Left cardiac atrium (tissue), 4 donors: Measurements from ENCODE around the gene PLCB2. TPM values are rescaled to one million over a fixed set of nuclear protein-coding genes. Genes with fewer than 3 reads are reported as not detected.

Source experiments
- ATAC-seq, 2 donors: fragments of 200-7000 bp; cut with Tn5 transposase; one replicate each; pipeline ENCODE4 v1.9.1; 2020; ENCODE audit warnings: mild to moderate bottlenecking in 2 of 2, moderate library complexity in 2 of 2
- DNase-seq: peaks from one replicate; pipeline ENCODE4 v3.0.0-alpha.2; 2020
- intact Hi-C, 2 donors: fragments of 100-400 bp; cut with DNase I; formaldehyde crosslinking; loops; one replicate each; pipeline versions ENCODE4 v1.14.1 to v1.15.1; 2022 to 2023
- total RNA-seq, 2 donors: library from RNA; stranded (reverse); fragmentation: NEBNext Ultra II Directional; extraction: Animal tissue kit (Norgen Biotek cat#: 25700); gene quantifications; one replicate each; pipeline ENCODE4 v1.2.1, GENCODE V29; 2021
- donor health status: DM: no; HTN: yes; CAD: no.
- donor health status: DM: no; HTN: yes; CAD: no; lungs with severe emphysema.
- donor health status: DM: yes; HTN: yes; CAD: no.
- donor health status: Dilated cardiomyopathy.

Gene PLCB2
- total RNA-seq, 2 donors from 2014 or later: 8.4 to 13.5 TPM

DNA sequence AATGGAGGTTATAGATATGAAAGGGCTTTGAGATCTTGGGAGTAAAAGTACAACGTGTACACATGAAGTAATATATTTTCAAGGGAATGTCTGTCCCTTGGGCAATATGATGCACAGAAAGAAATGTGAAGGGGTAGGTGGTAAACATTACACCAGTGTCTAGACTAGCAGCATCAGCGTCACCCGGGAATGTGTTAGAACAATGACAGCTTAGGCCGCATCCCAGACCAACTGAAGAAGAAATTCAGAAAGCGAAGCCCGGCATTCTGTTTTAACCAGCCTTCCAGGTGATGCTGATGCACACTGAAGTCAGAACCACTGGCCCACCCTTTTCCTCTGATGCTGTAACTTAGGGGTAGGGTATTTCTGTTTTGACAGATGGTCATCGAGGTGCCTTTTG, 22.1 kb upstream of the PLCB2 start:
- ATAC-seq: no peak
- intact Hi-C loops: no loop called here
- no peak for DNase-seq

DNA sequence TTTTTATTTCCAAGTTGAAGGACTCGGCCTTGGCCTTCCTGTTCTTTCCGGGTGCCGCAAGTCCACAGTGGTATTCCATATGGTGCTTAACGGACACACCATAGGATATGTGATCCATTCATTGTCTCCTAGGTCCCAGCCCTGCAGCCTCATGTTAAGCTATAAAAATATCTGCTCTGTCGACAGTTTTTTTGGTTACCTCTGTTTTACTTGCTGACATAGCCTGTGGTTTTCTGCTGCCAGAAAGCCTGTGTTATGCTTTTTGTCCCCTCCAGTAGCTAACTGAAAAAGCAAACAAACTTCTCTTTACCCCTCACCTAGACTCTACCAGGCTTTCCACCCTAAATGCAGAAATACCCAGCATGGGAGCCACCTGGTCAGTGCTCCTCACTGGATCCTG, 21.0 kb upstream of the PLCB2 start:
- no peak for DNase-seq
- intact Hi-C loops: no loop called here

DNA sequence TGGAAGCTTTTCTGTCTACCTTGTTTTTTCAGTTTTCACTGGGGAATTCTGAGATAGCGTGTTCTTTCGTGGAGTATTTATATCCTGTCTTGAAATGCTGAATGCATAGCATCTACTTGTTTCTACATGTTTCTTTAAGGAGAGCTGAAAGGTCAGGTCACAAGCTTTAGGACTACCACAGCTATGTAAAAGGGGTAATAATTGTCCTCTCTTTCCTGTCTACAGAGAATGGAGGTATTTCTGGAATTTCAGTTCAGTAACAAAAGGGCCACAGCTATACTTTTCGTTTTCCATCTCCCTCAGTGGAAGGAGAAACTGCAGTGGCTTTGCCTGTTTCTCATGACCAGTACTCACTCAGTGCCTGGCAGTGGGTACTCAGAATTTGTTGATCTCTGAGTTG, 20.4 kb upstream of the PLCB2 start:
- intact Hi-C loops: no loop called here
- ATAC-seq: no peak
- no peak for DNase-seq

More for the DNA sequence above, 21.0 kb upstream of the PLCB2 start:
- no peak for ATAC-seq

DNA sequence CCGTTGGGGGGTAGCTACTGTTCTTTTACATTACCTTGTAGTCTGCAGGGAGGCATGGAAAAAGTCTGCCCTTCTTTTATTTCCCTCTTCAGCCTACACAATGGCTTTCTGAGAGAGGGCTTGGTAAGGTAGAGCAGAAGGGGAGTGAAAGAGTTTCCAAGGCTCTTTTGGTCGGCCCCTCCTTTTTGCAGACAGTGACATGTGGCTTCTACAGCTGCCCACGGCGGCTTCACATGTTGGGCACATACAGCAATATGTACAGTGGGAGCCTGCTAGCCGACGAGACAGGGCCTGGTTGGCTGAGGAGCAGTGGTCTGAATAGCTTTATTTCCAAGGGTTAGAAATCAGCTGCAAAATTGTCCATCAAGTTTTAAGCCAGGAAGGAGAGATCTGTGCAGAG, 19.7 kb upstream of the PLCB2 start:
- ATAC-seq (no peak), DNase-seq (no peak)
- intact Hi-C loops: no loop called here

DNA sequence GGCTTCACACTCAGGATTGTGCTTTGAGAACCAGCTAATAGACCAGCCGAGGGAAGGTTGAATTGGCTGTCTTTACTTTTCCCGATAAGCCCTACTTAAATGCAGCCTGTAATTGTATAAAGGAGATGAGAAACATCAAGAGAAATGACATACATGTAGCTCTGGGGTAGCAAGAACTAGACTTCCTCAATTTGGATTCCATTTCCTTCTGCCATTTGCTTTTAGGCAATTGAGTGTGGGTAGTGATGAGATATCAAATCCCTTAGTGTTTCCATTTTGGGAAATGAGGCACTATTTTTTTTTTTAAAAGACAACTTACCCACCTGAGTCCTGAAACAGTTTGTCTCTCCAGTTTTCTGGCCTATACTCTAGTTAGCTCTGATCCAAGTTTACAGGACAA, 18.0 kb upstream of the PLCB2 start:
- intact Hi-C loops: no loop called here
- no peak for DNase-seq
- ATAC-seq: no peak

DNA sequence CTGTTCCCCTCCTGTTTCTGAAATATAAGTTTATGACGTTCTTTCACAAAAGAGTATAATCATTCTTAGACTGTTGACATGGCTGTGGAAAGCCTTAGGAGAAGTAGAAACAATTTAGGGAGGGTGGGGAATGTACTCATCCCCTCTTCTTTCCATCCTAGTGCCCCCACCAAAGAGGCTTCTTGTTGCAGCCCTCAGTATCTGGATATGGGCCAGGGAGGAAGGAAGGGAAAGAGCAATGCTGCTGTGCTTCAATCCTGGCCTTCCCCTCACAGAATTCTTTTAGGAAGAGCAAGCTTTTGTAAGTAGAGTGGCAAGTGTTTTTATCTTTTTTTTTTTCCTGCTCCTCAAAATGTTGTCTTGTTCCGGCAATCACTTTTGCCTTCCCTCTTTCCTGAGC, 17.5 kb upstream of the PLCB2 start:
- intact Hi-C loops: no loop called here
- DNase-seq: no peak
- ATAC-seq: no peak

DNA sequence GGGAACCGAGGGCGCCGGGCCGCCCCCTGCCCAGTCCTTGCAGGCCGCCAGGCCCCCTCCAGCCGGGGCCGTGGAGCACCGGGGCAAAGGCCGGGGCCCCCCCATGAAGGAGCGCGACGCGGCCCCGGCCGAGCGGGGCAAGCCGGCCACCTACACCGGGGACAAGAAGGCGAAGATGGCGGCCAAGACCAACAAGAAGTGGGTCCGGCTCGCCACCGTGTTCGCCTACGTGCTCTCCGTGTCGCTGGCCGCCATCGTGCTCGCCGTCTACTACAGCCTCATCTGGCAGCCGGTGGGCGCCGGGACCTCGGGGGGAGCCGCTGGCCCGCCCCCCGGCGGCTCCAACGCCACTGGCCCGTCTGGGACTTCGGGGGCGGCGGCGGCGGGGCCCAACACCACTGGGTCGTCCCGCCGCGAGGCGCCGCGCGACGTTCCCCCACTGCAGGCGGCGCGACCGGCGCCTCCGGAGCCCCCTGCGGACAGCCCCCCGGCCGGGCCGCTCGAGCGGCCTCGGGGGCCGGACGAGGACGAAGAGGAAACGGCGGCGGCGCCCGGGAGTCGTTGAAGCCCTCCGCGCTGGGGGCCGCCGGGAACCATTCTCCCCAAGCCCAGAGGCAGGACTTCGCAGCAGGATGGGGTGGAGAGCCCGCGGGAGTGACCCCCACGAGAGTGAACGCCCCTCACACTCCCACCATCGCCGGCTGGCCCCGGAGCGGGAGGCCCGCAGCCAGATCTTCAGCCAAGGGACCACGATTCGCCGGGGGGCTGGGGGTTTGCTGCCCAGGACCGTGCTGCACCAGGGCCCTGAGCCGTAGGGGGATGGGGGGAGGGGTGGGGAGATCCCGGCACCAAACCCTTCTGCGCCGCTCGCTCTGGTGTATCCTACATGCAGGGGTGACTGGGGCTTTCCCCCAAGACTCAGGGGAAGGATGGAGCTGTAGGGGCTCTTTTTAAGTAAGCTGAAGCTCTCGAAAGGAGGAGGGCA, 16.5 kb upstream of the PLCB2 start:
- DNase-seq: peak; percentile 52
- peak; percentile 2 to 6 for ATAC-seq
- intact Hi-C loops: loop anchor here in 1 of 2 donors (5.0 kb wide), 1 partner anchor 98 kb away; no protein-coding TSS in a partner anchor

DNA sequence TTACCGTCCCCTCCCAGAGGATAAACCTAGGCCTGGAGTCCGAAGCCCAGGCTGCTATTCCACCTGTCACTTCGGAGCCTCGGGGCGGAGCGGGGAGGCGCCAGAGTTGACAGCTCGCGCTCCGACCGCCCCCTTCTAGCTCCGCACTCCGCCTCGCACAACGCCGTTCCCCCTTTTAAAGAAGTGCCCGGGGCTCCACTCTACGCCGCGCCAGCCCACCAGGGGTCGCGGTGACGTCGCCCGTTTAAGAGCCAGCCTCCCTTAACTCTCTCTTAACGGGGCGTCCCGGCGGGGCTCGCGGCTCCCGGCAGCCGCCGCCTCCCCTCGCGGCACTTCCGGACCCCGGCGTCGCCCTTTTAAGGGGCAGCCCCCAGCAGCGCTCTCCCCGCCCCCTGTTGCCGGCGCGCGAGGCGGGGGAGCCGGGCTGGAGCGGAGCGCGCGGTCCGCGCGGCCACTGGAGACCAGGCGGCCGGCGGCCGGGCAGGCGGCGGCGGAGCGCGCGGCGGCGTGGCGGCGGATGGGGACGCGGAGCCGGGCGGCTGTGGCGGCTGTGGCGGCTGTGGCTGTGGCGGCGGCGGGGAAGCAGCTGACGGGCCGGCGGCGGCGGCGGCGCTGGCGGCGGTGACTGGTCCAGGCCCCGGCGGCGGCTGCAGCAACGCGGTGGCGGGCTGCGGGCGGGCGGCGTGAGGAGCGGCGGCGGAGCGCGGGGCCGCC, 15.7 kb upstream of the PLCB2 start, which contains the start of gene INAFM2:
Gene INAFM2 (plus strand): TSS at position 454 of the 714 bp plus-strand sequence. CDS start 364 bp downstream, outside the sequence.
- ATAC-seq (peak; percentile 89 to 90), DNase-seq (peak; percentile 94)
- intact Hi-C loops: loop anchor here in 1 of 2 donors (5.0 kb wide), 1 partner anchor 99 kb away; no protein-coding TSS in a partner anchor

DNA sequence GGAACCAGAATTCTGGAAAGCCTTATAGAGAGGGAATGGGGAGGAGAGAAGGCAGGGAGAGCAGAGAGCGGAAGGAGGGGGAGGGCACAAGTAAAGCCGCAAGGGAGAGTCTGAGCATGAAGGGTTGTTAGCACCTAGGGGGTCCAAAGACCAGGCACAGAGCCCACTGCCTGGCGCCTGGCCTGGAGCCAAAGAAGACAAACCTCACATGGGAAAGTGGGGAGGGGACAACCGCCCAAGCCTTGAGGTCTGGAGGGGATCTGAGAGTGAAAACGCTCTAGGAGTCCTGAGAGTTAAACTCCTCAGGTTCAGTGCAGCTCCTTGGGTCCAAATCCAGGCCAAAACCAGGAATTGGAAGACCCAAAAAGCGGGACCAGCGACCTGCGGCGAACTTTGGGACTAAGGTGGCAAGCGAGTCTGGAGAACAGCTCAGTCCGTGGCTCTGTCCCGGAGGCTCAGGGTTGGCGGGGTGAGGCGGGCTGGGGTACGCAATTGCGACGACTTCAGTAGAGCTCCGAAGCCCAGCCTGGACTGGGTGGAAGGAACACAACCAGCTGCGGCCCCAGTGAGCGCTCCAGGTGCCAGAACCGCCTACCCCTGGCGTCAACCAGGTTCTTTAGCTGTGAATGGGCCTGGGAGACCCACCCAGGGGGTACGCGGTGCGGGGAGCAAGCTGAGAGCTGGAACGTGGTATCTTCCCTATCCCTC, 14.9 kb upstream of the PLCB2 start:
- DNase-seq (peak; percentile 47), ATAC-seq (no peak)
- intact Hi-C loops: loop anchor here in 1 of 2 donors (5.0 kb wide), 1 partner anchor 100 kb away; no protein-coding TSS in a partner anchor

DNA sequence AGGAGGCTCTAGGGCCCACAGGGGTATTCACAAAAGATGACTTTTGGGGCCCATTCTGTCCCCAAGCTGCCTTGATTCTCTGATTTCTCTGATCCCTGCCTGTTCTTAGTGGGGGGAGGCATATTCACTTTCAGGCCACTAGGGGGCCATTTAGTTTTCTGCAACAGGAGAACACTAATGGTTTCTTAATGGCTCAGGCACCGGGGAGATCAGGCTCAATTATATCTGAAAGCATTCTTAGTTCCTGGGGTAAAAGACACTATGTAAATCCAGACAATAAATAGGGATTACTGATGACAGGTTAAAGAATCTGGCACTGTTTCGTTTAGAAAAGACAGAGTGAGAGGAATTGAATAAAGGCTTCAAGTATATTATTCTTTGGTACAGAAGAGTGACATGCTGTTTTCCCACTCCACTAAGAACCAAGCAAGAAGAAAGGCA, 13.2 kb upstream of the PLCB2 start:
- intact Hi-C loops: loop anchor here in 1 of 2 donors (5.0 kb wide), 1 partner anchor 101 kb away; no protein-coding TSS in a partner anchor
- peak in 1 of 2 donors; percentile 7 for ATAC-seq
- DNase-seq: no peak

DNA sequence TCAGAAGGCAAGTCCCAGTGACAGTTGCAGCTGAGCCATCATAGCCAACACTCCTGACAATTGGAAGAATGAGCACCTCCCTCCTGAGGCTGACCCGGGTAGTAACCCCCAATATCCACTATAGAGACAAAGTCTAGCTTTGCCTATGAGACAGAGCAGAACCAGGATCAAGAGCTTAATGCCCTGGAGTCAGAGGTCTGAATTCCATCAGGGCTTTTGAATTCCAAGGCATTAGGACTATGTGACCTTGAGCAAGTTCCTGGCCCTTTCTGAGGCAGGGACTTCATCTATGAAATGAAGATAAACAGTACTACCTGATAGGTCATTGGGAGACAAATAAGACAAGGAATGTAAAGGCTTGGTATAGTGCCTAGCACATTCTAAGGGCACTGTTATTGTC, 12.7 kb upstream of the PLCB2 start:
- intact Hi-C loops: loop anchor here in 1 of 2 donors (5.0 kb wide), 1 partner anchor 102 kb away; no protein-coding TSS in a partner anchor
- ATAC-seq: no peak
- DNase-seq: no peak

DNA sequence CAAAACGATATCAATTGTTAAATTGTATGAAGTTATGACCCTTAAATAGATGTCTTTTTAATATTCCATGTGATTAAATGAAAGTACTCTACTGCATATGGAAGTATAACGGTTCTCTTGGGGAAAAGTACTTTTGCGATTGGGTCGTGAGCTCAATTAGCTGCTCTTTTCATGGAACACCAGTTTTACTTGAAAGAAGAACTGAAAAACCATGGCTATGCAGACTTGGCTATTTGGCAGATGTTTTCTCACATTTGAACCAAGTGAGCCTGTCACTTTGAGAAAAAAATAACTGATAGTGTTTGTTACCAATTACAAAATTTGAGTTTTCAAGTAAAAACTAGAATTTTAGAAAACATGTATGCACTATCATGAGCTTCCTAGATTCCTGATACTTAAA, 9.8 kb upstream of the PLCB2 start:
- intact Hi-C loops: no loop called here
- DNase-seq (no peak), ATAC-seq (no peak)

DNA sequence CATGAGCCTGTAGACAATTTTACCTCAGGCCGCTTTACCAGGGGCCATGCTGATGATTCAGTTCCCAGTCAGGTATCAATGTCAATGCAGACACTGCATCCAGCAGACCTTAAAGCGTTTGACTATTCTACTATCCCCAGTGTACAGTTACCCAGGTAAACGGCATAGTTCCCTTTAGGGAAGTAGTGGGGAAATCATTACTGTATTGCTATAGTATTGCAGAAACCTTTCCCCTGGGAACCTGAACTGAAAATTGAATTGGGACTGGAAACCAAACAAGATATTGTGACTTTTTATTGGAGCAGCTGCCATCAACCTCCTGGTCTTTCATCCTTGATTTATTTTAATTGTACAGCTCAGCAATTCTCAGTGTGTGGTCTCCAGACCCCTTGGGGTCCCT, 9.2 kb upstream of the PLCB2 start:
- DNase-seq (no peak), ATAC-seq (no peak)
- intact Hi-C loops: no loop called here

DNA sequence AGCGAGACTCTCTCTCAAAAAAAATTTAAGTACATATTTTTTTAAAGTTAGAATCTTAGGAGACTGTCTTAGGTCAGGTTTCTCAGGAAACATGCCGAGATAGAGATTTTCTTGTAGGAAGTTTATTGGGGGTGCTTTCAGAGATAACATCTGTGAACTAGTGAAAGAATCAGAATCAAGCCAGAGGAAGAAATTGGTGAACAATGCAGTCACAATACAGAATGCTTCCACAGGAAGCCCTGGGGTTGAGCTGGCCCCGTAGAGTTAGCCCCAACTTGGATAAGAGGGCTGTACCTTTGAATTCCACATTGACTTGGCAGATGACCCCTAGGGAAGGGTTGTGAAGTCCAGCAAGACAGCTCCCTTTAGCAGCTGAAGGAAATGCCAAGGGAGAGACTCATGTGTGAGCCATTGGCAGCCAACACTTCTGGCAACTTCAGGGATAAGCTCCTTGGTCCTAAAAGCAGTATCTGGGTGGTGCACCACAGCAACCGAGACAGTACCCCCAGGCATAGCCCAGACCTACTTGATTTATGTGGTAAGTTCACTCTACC, 7.1 kb upstream of the PLCB2 start:
- intact Hi-C loops: no loop called here
- ATAC-seq (no peak), DNase-seq (peak; percentile 3)

DNA sequence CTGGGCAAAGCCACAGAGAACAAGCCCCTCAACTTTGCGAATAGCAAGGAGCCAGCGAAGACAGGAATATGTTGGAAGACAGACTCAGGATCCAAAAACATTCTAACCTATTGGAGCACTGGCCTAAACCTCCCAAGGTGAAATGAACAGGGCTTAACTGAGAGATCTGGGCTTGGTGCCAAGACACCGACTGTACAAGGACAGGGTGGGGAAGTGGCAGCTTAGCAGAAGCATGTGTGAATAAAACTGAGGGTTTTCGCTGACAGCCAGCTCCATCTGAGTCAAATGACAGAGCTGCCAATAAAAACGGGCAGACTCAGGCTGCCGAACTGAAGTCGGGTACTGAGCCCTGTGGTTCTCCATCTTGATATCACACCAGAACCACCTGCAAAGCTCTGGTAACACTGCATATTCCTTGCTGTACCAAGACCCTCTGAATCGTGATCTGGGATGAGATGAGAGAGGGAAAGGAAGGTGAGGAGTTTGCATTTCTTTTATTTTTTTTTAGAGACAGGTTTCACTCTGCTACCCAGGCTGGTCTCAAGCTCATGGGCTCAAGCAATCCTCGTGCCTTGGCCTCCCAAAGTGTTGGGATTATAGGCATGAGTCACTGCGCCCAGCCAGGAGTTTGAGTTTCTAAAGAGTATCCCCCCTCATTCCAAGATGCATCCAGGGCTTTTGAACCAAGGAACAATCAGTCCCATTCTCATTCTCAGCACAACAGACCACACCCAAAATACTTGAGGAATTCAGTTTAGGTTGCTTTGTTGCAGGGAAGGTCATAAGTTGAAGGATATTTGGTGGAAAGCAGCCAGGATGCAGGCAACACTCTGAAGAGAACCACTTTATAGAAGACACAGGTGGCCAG, 6.0 kb upstream of the PLCB2 start:
- intact Hi-C loops: no loop called here
- DNase-seq (peak; percentile 62), ATAC-seq (peak; percentile 77 to 78)

DNA sequence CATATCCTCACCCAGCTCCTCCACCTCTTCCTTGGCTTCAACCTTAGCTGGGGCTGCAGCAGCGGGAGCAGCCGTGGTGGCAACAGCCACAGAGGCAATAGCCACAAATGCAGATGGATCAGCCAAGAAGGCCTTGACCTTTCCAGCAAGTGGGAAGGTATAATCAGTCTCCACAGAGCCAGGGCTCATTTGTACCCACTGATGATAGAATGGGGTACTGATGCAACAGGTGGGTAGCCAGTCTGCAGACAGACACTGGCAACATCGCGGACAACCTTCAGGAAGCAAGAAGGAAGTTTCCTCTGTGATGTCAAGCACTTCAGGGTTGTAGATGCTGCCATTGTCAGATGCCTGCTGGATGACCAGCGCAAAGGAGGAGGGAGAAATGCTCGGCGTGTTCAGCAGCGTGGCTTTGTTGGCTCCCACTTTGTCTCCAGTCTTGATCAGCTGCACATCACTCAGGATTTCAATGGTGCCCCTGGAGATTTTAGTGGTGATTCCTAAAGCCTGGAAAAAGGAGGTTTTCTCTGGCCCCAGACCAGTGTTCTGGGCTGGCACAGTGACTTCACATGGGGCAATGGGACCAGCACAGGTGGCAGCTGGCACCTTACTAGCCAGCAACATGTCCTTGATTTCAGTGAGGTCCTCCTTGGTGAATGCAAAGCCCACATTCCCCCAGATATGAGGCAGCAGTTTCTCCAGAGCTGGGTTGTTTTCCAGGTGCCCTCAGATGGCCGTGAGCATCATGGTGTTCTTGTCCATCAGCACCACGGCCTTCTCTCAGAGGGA, 4.8 kb upstream of the PLCB2 start:
- intact Hi-C loops: no loop called here
- DNase-seq: peak; percentile 14
- no peak for ATAC-seq

DNA sequence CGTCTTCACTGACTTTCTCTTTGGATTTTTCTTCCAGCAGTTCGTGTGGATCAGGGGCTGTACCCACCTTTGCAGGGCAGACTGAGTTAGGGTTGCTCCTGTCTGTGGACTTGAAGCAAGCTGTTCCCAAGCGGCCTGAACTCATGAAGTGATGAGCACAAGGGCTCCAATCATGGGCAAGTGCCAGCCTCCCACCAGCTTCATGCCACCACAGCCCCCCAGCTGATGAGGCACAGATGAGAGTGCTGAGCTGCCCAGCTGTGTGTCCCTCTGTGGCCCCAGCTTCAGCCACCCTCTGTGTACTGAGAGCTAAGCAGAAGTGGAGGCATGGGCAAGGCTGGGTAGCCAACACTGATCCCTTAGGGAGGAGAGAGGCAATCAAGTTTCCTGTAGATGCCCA, 3.3 kb upstream of the PLCB2 start:
- peak; percentile 8 for DNase-seq
- intact Hi-C loops: loop anchor here in 1 of 2 donors (2.0 kb wide), 1 partner anchor 32 kb away; no protein-coding TSS in a partner anchor
- ATAC-seq: no peak
